ENCODE data around the gene TBX15. TPM values are rescaled to one million over a fixed set of nuclear protein-coding genes. Genes with fewer than 3 reads are reported as not detected.

Gene TBX15
- total RNA-seq, 4 donors from 2014 or later, result 0.45 to 1.6 (median 0.56) TPM

GRCh38 chr1:118978914-118979701, 9.0 kb downstream of the TBX15 start:
- Histone ChIP-seq H3K27me3 (peaks cover 93% of the 10 kb centered on the region), H3K4me3 (peak overlapping the region in 1 of 2 donors; percentile 9), H3K36me3 (no peaks in the 10 kb centered on the region), H3K27ac (no peak overlapping the region), H3K9me3 (peaks cover 0 to 14% (median 0%) of the 10 kb centered on the region in 3 donors), H3K4me1 (peaks cover 0 to 22% (median 0%) of the 10 kb centered on the region in 3 donors)
- 11 to 14% methylated on average over 13 to 18 of the region's 23 CpGs for WGBS, 2 donors (ENCODE audit: low coverage in 1 of 2)
- ATAC-seq, result no peak
- TF ChIP-seq EP300 (IDR thresholded peaks at IDR 0.05) (no peak), POLR2AphosphoS5 (IDR thresholded peaks at IDR 0.05) (no peak)

- no peak for ATAC-seq
- H3K9me3 ChIP-seq, result peaks cover 0 to 4% (median 0%) of the 10 kb centered on the region in 3 donors
- peaks cover 0 to 12% (median 0%) of the 10 kb centered on the region in 3 donors for H3K4me1 ChIP-seq
- no peaks in the 10 kb centered on the region for H3K36me3 ChIP-seq
- no peak for TF ChIP-seq POLR2A (IDR thresholded peaks at IDR 0.05)
- TF ChIP-seq EP300 (IDR thresholded peaks at IDR 0.05), result no peak
- TF ChIP-seq CTCF (IDR thresholded peaks at IDR 0.05), result no peak
- no peak for TF ChIP-seq POLR2AphosphoS5 (IDR thresholded peaks at IDR 0.05)
- H3K4me3 ChIP-seq, result no peak overlapping the region
- no peak overlapping the region for H3K27ac ChIP-seq
- WGBS, 2 donors (ENCODE audit: low coverage in 1 of 2), result 75 to 76% methylated on average over 2 of the region's 2 CpGs
- peaks cover 93% of the 10 kb centered on the region for H3K27me3 ChIP-seq
Observed at GRCh38 chr1:118977600-118977999, 10.5 kb downstream of the TBX15 start.

GRCh38 chr1:118974661-118975060, 13.5 kb downstream of the TBX15 start:
- H3K27ac ChIP-seq, result no peak overlapping the region

GRCh38 chr1:118973531-118974137, 14.5 kb downstream of the TBX15 start:
- TF ChIP-seq POLR2AphosphoS5 (IDR thresholded peaks at IDR 0.05), result no peak
- TF ChIP-seq EP300 (IDR thresholded peaks at IDR 0.05), result no peak
- TF ChIP-seq POLR2A (IDR thresholded peaks at IDR 0.05), result no peak
- no peak for TF ChIP-seq CTCF (IDR thresholded peaks at IDR 0.05)
- H3K27me3 ChIP-seq, result peaks cover 74% of the 10 kb centered on the region
- WGBS, 2 donors (ENCODE audit: low coverage in 1 of 2), result 73 to 79% methylated on average over 2 to 5 of the region's 5 CpGs
- no peak overlapping the region for H3K4me3 ChIP-seq
- no peaks in the 10 kb centered on the region for H3K36me3 ChIP-seq
- no peak overlapping the region for H3K27ac ChIP-seq
- no peak for ATAC-seq
- no peaks in the 10 kb centered on the region for H3K4me1 ChIP-seq
- H3K9me3 ChIP-seq, result no peaks in the 10 kb centered on the region

More at GRCh38 chr1:118974661-118975060, 13.5 kb downstream of the TBX15 start:
- ATAC-seq, result no peak
- H3K4me1 ChIP-seq, result peaks cover 0 to 7% (median 0%) of the 10 kb centered on the region in 3 donors
- WGBS, 2 donors (ENCODE audit: low coverage in 1 of 2), result 45 to 84% methylated on average over 4 of the region's 4 CpGs
- no peak for TF ChIP-seq EP300 (IDR thresholded peaks at IDR 0.05)
- no peak for TF ChIP-seq POLR2AphosphoS5 (IDR thresholded peaks at IDR 0.05)
- TF ChIP-seq CTCF (IDR thresholded peaks at IDR 0.05), result no peak
- TF ChIP-seq POLR2A (IDR thresholded peaks at IDR 0.05), result no peak
- no peaks in the 10 kb centered on the region for H3K36me3 ChIP-seq
- H3K4me3 ChIP-seq, result no peak overlapping the region
- no peaks in the 10 kb centered on the region for H3K9me3 ChIP-seq
- H3K27me3 ChIP-seq, result peaks cover 84% of the 10 kb centered on the region

- Histone ChIP-seq H3K9me3 (no peaks in the 10 kb centered on the region), H3K4me3 (no peak overlapping the region), H3K36me3 (no peaks in the 10 kb centered on the region), H3K27ac (no peak overlapping the region), H3K4me1 (no peaks in the 10 kb centered on the region), H3K27me3 (peaks cover 68% of the 10 kb centered on the region)
- no peak for ATAC-seq
- 69 to 92% methylated on average over 1 of the region's 1 CpG for WGBS, 2 donors (ENCODE audit: low coverage in 1 of 2)
- no peak for TF ChIP-seq EP300 (IDR thresholded peaks at IDR 0.05)
- no peak for TF ChIP-seq POLR2AphosphoS5 (IDR thresholded peaks at IDR 0.05)
- no peak for TF ChIP-seq CTCF (IDR thresholded peaks at IDR 0.05)
- no peak for TF ChIP-seq POLR2A (IDR thresholded peaks at IDR 0.05)
Observed at GRCh38 chr1:118973032-118973431, 15.1 kb downstream of the TBX15 start.

Data from gastroesophageal sphincter (tissue), 4 donors.